GM12878 (cell line): ENCODE measurements around the gene LRP1B. TPM values are rescaled to one million over a fixed set of nuclear protein-coding genes. Genes with fewer than 3 reads are reported as not detected.

Experiments used
- ATAC-seq: fragments of 200-7000 bp; cut with Tn5 transposase; 3 replicates; pipeline ENCODE4 v1.9.1; 2020; ENCODE audit warnings: mild to moderate bottlenecking, moderate library complexity
- BruUV-seq: library from RNA; stranded (reverse); fragments of 400-500 nt; replicated peaks from 2 replicates; lab custom pipeline; 2021; lab: Mats Ljungman, UMichigan
- CTCF ChIA-PET: fragments of 300-600 bp; sonication (Branson Sonifier 250); formaldehyde crosslinking; extraction: SDS; loops from one replicate; lab custom pipeline; 2021; ENCODE audit warnings: inconsistent platforms; lab: Yijun Ruan, JAX
- POLR2A ChIA-PET: fragments of 350-600 bp; formaldehyde crosslinking; extraction: SDS; loops from one replicate; lab custom pipeline; 2021; ENCODE audit warnings: inconsistent platforms; lab: Charles Lee
- RAD21 ChIA-PET: fragments of 300-600 bp; sonication (Branson Sonifier 250); formaldehyde crosslinking; loops from one replicate; lab custom pipeline; 2023; ENCODE audit warnings: antibody characterized with exemption; ENCODE audit not compliant: unreplicated experiment; lab: Charles Lee
- SMC1A ChIA-PET: fragments of 300-600 bp; sonication (Branson Sonifier 250); formaldehyde crosslinking; loops from one replicate; lab custom pipeline; 2023; ENCODE audit not compliant: unreplicated experiment, uncharacterized antibody; lab: Charles Lee
- DNase-seq: peaks from one replicate; pipeline ENCODE4 v3.0.0-alpha.2; 2011; ENCODE audit warnings: low read depth, low spot score
- FAIRE-seq: peaks from 3 replicates; lab custom pipeline; 2011; peaks lifted over from hg19 to GRCh38; lab: Jason Lieb, UNC
- H2AFZ ChIP-seq: 2 replicates; pipeline ENCODE4 v1.6.0; 2011; ENCODE audit warnings: low read depth, low read length, control low read depth; ENCODE audit not compliant: control insufficient read depth
- H3K27ac ChIP-seq: 2 replicates; pipeline ENCODE4 v1.5.1; 2011; ENCODE audit warnings: control low read depth; ENCODE audit not compliant: control insufficient read depth, insufficient read depth
- H3K27me3 ChIP-seq, 2 experiments: replicated peaks in 1 of 2; 2 replicates each; pipeline versions ENCODE4 v1.6.0 to v1.6.1; 2011; ENCODE audit warnings: low read length in 1 of 2; ENCODE audit not compliant: control insufficient read depth in 2 of 2, insufficient read depth in 2 of 2
- H3K36me3 ChIP-seq, 2 experiments: 2 replicates each; pipeline ENCODE4 v1.5.1; 2011; ENCODE audit warnings: low read length in 1 of 2; ENCODE audit not compliant: control insufficient read depth in 2 of 2, insufficient read depth in 2 of 2
- H3K4me1 ChIP-seq: 2 replicates; pipeline ENCODE4 v1.6.1; 2011; ENCODE audit warnings: mild to moderate bottlenecking, low read length, moderate library complexity, mixed read lengths; ENCODE audit not compliant: control insufficient read depth, insufficient read depth
- H3K4me2 ChIP-seq: 2 replicates; pipeline ENCODE4 v1.6.0; 2011; ENCODE audit warnings: control low read depth; ENCODE audit not compliant: control insufficient read depth, insufficient read depth
- H3K4me3 ChIP-seq: fragments of 200-600 bp; sonication (generic); 2 replicates; pipeline ENCODE4 v1.5.1; 2016
- H3K79me2 ChIP-seq: 2 replicates; pipeline ENCODE4 v1.6.0; 2011; ENCODE audit warnings: low read length; ENCODE audit not compliant: control insufficient read depth, insufficient read depth
- H3K9ac ChIP-seq: 2 replicates; pipeline ENCODE4 v1.8.0; 2011; ENCODE audit warnings: low read length, control low read depth, mixed read lengths; ENCODE audit not compliant: control insufficient read depth, insufficient read depth
- H3K9me3 ChIP-seq: replicated peaks from 3 replicates; pipeline ENCODE4 v1.5.1; 2011; ENCODE audit warnings: mild to moderate bottlenecking, low read length; ENCODE audit not compliant: control insufficient read depth, insufficient read depth
- H4K20me1 ChIP-seq: 2 replicates; pipeline ENCODE4 v1.6.0; 2011; ENCODE audit not compliant: control insufficient read depth, insufficient read depth
- BCLAF1 ChIP-seq: fragments of 450-650 bp; IDR thresholded peaks from 2 replicates; pipeline ENCODE4 v1.6.1; 2017; ENCODE audit warnings: antibody characterized with exemption, mild to moderate bottlenecking, moderate library complexity
- E4F1 ChIP-seq: fragments of 450-650 bp; IDR thresholded peaks from 2 replicates; pipeline ENCODE4 v1.6.1; 2018; ENCODE audit warnings: borderline replicate concordance, mild to moderate bottlenecking; ENCODE audit not compliant: partially characterized antibody
- NFXL1 ChIP-seq: fragments of 450-650 bp; IDR thresholded peaks from 2 replicates; pipeline ENCODE4 v1.6.1; 2017; ENCODE audit warnings: antibody characterized with exemption, mild to moderate bottlenecking, borderline replicate concordance
- NR2C2 ChIP-seq: IDR thresholded peaks from 2 replicates; pipeline ENCODE4 v1.6.1; 2011; ENCODE audit warnings: borderline replicate concordance, low read depth; ENCODE audit not compliant: control insufficient read depth, insufficient read length
- POU2F2 ChIP-seq: IDR thresholded peaks from 3 replicates; pipeline ENCODE4 v1.6.1; 2011; ENCODE audit warnings: low read depth, mild to moderate bottlenecking, low read length, borderline replicate concordance
- SMC3 ChIP-seq: IDR thresholded peaks from 2 replicates; pipeline ENCODE4 v1.6.1; 2011; ENCODE audit warnings: low read length, improper control_type of control experiment, borderline replicate concordance
- TBL1XR1 ChIP-seq: IDR thresholded peaks from 2 replicates; pipeline ENCODE4 v1.6.1; 2012; ENCODE audit warnings: low read depth, low read length, improper control_type of control experiment
- ZNF687 ChIP-seq: fragments of 450-650 bp; IDR thresholded peaks from 2 replicates; pipeline ENCODE4 v1.6.1; 2017; ENCODE audit warnings: mild to moderate bottlenecking, moderate library complexity
- in situ Hi-C: fragments of 300-500 bp; cut with MboI; formaldehyde crosslinking; loops from 9 replicates; pipeline ENCODE4 v1.14.3; 2018; ENCODE audit warnings: mixed read lengths
- intact Hi-C: fragments of 100-400 bp; cut with micrococcal nuclease; formaldehyde crosslinking; loops from one replicate; pipeline ENCODE4 v1.14.2; 2022; ENCODE audit not compliant: unreplicated experiment
- polyA plus RNA-seq, 11 experiments: library from polyadenylated mRNA; depleted of rRNA in 4 of 11; unstranded in 6 of 11; stranded (reverse) in 5 of 11; fragments of >200 nt; fragmentation: Nextera tagmentation in 4 of 11; fragmentation: Illumina TruSeq in 1 of 11; extraction: Ambion mirVana in 4 of 11; extraction: Trizol in 1 of 11; gene quantifications; 1 replicate in 1 of 11; 2 replicates in 10 of 11; pipeline versions ENCODE4 v1.2.1 to v1.2.3, GENCODE V29; 2011 to 2016; ENCODE audit warnings: inconsistent platforms in 2 of 11, missing spikeins in 2 of 11, low read depth in 1 of 11
- total RNA-seq, 4 experiments: library from RNA; depleted of rRNA in 3 of 4; stranded (reverse); fragments of >200 nt in 3 of 4; fragmentation: Illumina TruSeq in 1 of 4; extraction: Trizol in 1 of 4; gene quantifications; 2 replicates each; pipeline versions ENCODE4 v1.2.1 to v1.2.3, GENCODE V29; 2013 to 2021
- TF ChIP-seq, protein P1 (sequence below): fragments of 450-650 bp; IDR thresholded peaks from 2 replicates; pipeline ENCODE4 v1.6.1; 2014; ENCODE audit warnings: mild to moderate bottlenecking
- TF ChIP-seq, protein P2 (sequence below): IDR thresholded peaks from 2 replicates; pipeline ENCODE4 v1.6.1; 2011; ENCODE audit warnings: mild to moderate bottlenecking, low read depth, low read length, moderate library complexity; ENCODE audit not compliant: insufficient replicate concordance

The LRP1B gene
- total and polyA plus RNA-seq, 10 of the 15 experiments (the other 5 are each of a cell fraction or from before 2014, with no cell fraction given): under 0.01 to 0.06 (median 0.03) TPM; not detected in 5

DNA sequence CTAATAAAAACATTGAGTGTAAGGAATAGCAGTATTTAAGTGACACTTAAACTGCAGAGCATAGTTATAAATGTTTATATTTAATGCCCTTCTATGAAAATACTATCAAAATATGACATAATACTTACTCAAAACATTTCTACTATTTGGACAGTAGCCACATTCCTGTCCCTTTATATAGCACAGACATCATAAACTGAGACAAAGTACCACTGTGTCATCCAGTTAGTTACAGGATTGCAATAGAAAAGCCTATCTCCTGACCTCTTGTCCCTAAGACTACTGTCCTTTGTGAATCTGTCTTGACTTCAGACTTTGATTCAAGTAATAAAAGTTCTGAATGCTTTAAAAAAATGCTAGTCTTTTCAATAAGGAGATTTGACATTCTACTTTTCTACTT, 1822.1 kb downstream of the LRP1B start (continued):
- TF ChIP-seq BCLAF1 (no peak), TBL1XR1 (no peak), SMC3 (no peak), E4F1 (no peak), NR2C2 (no peak)
- TF ChIP-seq, protein P1, sequence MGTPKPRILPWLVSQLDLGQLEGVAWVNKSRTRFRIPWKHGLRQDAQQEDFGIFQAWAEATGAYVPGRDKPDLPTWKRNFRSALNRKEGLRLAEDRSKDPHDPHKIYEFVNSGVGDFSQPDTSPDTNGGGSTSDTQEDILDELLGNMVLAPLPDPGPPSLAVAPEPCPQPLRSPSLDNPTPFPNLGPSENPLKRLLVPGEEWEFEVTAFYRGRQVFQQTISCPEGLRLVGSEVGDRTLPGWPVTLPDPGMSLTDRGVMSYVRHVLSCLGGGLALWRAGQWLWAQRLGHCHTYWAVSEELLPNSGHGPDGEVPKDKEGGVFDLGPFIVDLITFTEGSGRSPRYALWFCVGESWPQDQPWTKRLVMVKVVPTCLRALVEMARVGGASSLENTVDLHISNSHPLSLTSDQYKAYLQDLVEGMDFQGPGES: no peak

- FAIRE-seq (no peak), DNase-seq (no peak), ATAC-seq (no peak)
- Histone ChIP-seq H3K4me3 (no peak overlapping the region), H3K36me3 (no peaks in the 10 kb centered on the region), H3K4me2 (no peak overlapping the region), H2AFZ (no peak overlapping the region), H4K20me1 (no peaks in the 10 kb centered on the region), H3K79me2 (no peaks in the 10 kb centered on the region), H3K27me3 (no peaks in the 10 kb centered on the region), H3K9me3 (no peaks in the 10 kb centered on the region), H3K4me1 (no peaks in the 10 kb centered on the region), H3K9ac (no peak overlapping the region), H3K27ac (no peak overlapping the region)
- CTCF ChIA-PET: no interaction called here
- intact Hi-C loops: no loop called here
- in situ Hi-C loops: no loop called here
- POLR2A ChIA-PET: no interaction called here
- SMC1A ChIA-PET: no interaction called here
- BruUV-seq: no TSS peak
- RAD21 ChIA-PET: no interaction called here
- TF ChIP-seq ZNF687 (no peak), NFXL1 (no peak), POU2F2 (no peak)
- TF ChIP-seq, protein P2, sequence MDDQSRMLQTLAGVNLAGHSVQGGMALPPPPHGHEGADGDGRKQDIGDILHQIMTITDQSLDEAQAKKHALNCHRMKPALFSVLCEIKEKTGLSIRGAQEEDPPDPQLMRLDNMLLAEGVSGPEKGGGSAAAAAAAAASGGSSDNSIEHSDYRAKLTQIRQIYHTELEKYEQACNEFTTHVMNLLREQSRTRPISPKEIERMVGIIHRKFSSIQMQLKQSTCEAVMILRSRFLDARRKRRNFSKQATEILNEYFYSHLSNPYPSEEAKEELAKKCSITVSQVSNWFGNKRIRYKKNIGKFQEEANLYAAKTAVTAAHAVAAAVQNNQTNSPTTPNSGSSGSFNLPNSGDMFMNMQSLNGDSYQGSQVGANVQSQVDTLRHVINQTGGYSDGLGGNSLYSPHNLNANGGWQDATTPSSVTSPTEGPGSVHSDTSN: no peak
Observed at GRCh38 chr2:140307532-140307931, 1823.3 kb downstream of the LRP1B start.
